HG03432 (cell line): Measurements from ENCODE around the gene SPG7.

ENCODE experiments used
- ATAC-seq: cut with Tn5 transposase; IDR thresholded peaks from one replicate; pipeline ENCODE4 v1.9.1; 2021; ENCODE audit warnings: mild to moderate bottlenecking, moderate library complexity; ENCODE audit not compliant: unreplicated experiment

SPG7 gene

DNA sequence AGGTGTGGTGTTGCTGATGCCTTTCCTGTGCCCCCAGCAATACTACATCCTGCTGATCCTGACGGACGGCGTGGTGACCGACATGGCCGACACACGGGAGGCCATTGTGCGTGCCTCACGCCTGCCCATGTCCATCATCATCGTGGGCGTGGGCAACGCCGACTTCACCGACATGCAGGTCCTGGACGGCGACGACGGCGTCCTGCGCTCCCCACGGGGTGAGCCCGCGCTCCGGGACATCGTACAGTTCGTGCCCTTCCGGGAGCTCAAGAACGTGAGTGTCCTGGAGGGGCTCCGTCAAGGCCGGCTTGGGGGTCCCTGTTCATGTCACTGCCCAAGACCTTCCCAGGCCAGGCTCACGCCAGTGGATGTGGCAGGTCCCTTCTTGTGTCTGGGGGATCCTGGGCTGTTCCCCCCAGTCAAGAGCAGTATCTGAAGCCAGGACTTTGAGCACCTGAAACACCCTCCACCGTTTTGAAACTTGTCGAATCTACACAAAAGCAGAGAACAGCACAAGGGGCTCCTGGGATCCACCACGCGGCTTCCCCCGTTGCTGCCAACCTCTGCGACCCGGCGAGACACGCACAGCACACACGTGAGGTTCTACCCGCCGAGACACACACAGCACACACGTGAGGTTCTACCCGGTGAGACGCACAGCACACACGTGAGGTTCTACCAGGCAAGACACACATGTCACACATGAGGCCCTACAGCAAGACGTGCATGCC is 87.3 kb downstream of the SPG7 start:
- no peak for ATAC-seq

GRCh38 chr16:89596061-89596689 is 88.0 kb downstream of the SPG7 start:
- no peak for ATAC-seq

- ATAC-seq = no peak
Measured at GRCh38 chr16:89596957-89597649, 88.9 kb downstream of the SPG7 start.

DNA sequence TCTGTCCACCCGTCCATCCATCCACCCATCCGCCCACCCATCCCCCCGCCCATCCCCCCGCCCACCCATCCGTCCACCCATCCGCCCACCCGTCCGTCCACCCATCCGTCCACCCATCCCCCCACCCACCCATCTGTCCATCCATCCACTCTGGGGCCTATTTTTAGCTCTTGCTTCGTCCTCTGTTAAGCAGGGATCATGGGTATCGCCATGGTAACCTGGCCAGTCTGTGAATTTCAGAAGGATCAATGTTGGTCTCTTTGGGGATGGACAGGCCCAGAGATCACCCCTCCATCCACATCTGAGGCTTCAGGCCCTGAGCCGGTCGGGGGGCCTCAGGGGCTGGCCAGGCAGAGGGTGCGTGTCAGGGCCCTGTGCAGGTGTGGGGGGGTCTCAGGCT is 90.0 kb downstream of the SPG7 start:
- no peak for ATAC-seq

- no peak for ATAC-seq
Measured at GRCh38 chr16:89599451-89599858, 91.3 kb downstream of the SPG7 start.

DNA sequence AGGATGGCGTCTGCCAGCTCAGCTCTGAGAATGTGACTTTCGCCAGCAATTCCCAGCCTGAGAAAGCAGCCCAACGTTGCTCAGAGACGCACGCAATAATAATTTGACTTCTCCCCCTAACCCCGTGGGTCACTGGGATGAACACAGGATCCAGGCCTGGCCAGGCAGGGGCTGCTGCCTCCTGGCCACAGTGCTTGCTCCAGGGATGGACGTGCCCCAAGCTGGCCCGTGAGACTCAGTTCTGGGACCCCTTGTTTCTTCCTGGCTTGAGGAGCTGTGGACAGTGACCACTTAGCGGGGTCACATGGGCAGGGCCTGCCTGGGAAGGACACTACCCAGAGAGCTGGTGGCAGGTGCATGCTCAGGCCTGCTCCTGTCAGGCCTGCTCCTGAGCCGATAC is 91.7 kb downstream of the SPG7 start:
- ATAC-seq = no peak

DNA sequence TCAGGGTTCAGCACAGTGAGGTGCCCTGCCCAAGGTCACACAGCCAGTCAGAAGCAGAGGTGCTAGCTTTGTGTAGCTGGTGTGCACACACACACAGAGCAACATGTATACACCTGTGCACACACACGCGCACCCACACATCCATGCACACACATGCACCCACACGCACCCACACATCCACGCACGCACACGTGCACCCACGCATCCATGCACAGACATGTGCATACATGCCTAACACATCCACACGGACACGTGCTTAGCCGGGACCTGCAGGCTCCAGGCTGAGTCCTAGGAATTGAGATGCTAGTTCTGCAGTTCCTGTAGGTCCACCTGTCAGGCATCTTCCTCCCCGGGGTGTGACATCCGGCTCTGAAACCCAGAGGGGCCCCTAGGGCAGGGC is 92.2 kb downstream of the SPG7 start:
- no peak for ATAC-seq

DNA sequence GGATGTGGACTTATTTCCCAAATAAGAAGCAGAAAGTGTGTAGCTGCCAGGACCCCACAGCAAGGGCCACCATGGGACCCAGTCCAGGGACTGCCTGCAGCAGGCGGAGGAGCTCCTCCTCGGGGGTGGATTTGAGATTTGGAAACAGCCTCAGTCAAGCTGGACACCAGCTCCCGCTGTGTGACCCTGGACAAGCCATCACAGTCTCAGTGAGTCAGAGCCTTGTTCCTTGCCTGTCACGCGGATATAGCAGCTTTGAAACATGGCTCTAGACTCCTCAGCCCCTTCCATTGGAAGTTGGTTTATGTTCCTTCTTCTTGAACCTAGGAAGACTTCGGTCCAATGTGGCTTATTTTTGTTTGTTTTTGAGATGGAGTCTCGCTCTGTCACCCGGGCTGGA is 92.8 kb downstream of the SPG7 start:
- ATAC-seq = no peak

DNA sequence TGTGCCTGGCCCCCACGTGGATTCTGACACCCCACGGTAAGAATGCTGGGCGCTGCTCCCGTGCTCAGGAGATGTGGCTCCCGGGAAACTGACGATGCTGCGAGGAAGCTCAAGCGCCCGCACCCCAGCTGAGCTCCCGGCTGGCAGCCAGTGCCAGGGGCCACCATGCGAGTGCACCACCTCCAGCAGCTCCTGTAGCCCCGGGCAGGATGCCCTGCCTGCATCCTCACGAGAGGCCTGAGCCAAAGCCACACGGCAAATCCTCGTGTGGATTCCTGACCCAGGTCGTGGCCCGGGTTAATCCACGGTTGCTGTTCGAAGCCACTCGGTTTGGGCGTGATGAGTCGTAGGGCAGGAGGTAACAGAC is 93.7 kb downstream of the SPG7 start:
- ATAC-seq = no peak

- ATAC-seq = no peak
Measured at GRCh38 chr16:89602273-89602951, 94.2 kb downstream of the SPG7 start.

DNA sequence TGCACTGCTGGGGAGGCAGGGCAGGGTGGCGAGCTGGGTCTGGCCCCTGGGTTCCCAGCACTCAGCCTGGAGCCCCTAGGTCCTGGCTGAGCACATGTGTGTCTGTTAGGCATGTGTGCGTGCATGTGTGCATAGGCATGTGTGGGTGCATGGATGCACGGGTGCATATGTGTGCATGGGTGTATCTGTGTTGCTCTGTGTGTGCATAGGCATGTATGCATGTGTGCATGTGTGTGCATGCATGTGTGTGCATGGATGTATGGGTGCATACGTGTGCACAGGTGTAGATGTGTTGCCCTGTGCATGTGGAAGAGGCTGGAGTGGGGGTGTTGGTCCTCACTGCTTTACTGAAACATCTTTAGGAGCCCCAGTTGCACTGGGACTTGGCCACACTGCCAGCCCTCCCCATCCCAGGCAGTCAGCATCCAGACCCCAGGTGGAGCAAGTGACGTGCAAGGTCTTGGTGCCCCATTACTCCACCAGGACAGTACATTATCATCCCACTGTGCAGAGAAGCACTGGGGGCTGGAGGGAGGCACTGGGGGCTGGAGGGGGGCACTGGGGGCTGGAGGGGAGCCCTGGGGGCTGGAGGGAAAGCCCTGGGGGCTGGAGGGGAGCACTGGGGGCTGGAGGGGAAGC is 94.9 kb downstream of the SPG7 start:
- no peak for ATAC-seq

DNA sequence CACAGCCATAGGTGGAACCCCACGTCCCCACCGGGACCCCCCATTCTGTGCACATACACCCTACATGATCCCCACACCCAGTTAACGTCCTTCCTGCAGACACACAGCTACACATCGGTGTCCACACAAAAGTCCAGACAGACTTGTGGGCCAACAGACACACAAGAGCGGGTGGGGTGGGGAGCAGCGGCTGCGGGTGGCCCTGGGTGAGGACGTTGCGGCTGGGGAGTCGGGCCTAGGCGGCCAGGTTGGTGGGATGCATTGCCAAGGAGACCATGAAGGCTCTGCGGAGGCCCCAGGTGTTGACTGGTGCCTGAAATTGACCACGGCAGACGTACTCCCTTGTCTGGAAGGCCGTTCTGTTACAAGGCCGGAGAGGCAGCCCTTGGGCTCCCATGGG is 96.6 kb downstream of the SPG7 start:
- ATAC-seq = no peak

GRCh38 chr16:89605186-89605970 is 97.2 kb downstream of the SPG7 start:
- no peak for ATAC-seq

GRCh38 chr16:89606006-89606405 is 97.8 kb downstream of the SPG7 start:
- ATAC-seq = no peak
